Measurements from ENCODE around the gene SHROOM2.

SHROOM2 gene

GRCh38 chrX:9865804-9866472, 79.7 kb downstream of the SHROOM2 start:
- no peak for DNase-seq (ENCODE audit: low read depth in 2 of 2)

GRCh38 chrX:9866633-9867032, 80.4 kb downstream of the SHROOM2 start:
- DNase-seq (ENCODE audit: low read depth in 2 of 2), result no peak

- DNase-seq (ENCODE audit: low read depth in 2 of 2), result no peak
These were observed 81.0 kb downstream of the SHROOM2 start for GRCh38 chrX:9867226-9867625.

- no peak for DNase-seq (ENCODE audit: low read depth in 2 of 2)
These were observed 81.5 kb downstream of the SHROOM2 start for GRCh38 chrX:9867753-9868152.

GRCh38 chrX:9871701-9872268, 85.6 kb downstream of the SHROOM2 start:
- no peak for DNase-seq (ENCODE audit: low read depth in 2 of 2)

- no peak for DNase-seq (ENCODE audit: low read depth in 2 of 2)
These were observed 87.1 kb downstream of the SHROOM2 start for GRCh38 chrX:9873360-9873759.

GRCh38 chrX:9873952-9874351, 87.7 kb downstream of the SHROOM2 start:
- DNase-seq (ENCODE audit: low read depth in 2 of 2), result peak; percentile 8 to 22

GRCh38 chrX:9874483-9874882, 88.3 kb downstream of the SHROOM2 start:
- no peak for DNase-seq (ENCODE audit: low read depth in 2 of 2)

GRCh38 chrX:9875801-9876200, 89.6 kb downstream of the SHROOM2 start:
- DNase-seq (ENCODE audit: low read depth in 2 of 2), result no peak

- no peak for DNase-seq (ENCODE audit: low read depth in 2 of 2)
These were observed 90.0 kb downstream of the SHROOM2 start for GRCh38 chrX:9876201-9876600.

- DNase-seq (ENCODE audit: low read depth in 2 of 2), result no peak
These were observed 92.1 kb downstream of the SHROOM2 start for GRCh38 chrX:9878146-9878820.

- DNase-seq (ENCODE audit: low read depth in 2 of 2), result no peak
These were observed 94.0 kb downstream of the SHROOM2 start for GRCh38 chrX:9880237-9880636.

GRCh38 chrX:9880870-9881269, 94.6 kb downstream of the SHROOM2 start:
- DNase-seq (ENCODE audit: low read depth in 2 of 2), result no peak

- DNase-seq (ENCODE audit: low read depth in 2 of 2), result no peak
These were observed 96.6 kb downstream of the SHROOM2 start for GRCh38 chrX:9882669-9883446.

GRCh38 chrX:9884031-9884779, 98.0 kb downstream of the SHROOM2 start:
- no peak for DNase-seq (ENCODE audit: low read depth in 2 of 2)

- peak; percentile 17 to 45 for DNase-seq (ENCODE audit: low read depth in 2 of 2)
These were observed 98.9 kb downstream of the SHROOM2 start for GRCh38 chrX:9885150-9885549.

GRCh38 chrX:9887659-9888297, 101.5 kb downstream of the SHROOM2 start:
- no peak for DNase-seq (ENCODE audit: low read depth in 2 of 2)

GRCh38 chrX:9888953-9889470, 102.8 kb downstream of the SHROOM2 start:
- no peak for DNase-seq (ENCODE audit: low read depth in 2 of 2)

GRCh38 chrX:9890681-9891091, 104.5 kb downstream of the SHROOM2 start:
- DNase-seq (ENCODE audit: low read depth in 2 of 2), result no peak

- DNase-seq (ENCODE audit: low read depth in 2 of 2), result no peak
These were observed 109.1 kb downstream of the SHROOM2 start for GRCh38 chrX:9895225-9895912.

Measured in stimulated activated CD4-positive, alpha-beta T cell treated with anti-CD3 and anti-CD28 coated beads, Interleukin-15, amount 100 ng/mL, for 48 hours (primary cell).